IPS-15b (cell line): Measurements from ENCODE around the gene OSGIN1.

ENCODE experiments used
- H3K27me3 ChIP-seq: one replicate; pipeline ENCODE4 v1.6.1; 2013; ENCODE audit warnings: low read length; ENCODE audit not compliant: control insufficient read depth, insufficient read depth
- H3K36me3 ChIP-seq: one replicate; pipeline ENCODE4 v1.6.1; 2013; ENCODE audit warnings: low read length; ENCODE audit not compliant: control insufficient read depth, insufficient read depth
- H3K4me1 ChIP-seq: one replicate; pipeline ENCODE4 v1.6.1; 2013; ENCODE audit warnings: mild to moderate bottlenecking, low read length; ENCODE audit not compliant: control insufficient read depth, insufficient read depth
- H3K4me3 ChIP-seq: one replicate; pipeline ENCODE4 v1.5.1; 2013; ENCODE audit warnings: low read depth, low read length
- H3K9ac ChIP-seq: one replicate; pipeline ENCODE4 v1.6.1; 2013; ENCODE audit warnings: low read depth, mild to moderate bottlenecking, low read length
- H3K9me3 ChIP-seq: one replicate; pipeline ENCODE4 v1.6.1; 2013; ENCODE audit warnings: mild to moderate bottlenecking, low read length; ENCODE audit not compliant: control insufficient read depth, insufficient read depth

The OSGIN1 gene, protein sequence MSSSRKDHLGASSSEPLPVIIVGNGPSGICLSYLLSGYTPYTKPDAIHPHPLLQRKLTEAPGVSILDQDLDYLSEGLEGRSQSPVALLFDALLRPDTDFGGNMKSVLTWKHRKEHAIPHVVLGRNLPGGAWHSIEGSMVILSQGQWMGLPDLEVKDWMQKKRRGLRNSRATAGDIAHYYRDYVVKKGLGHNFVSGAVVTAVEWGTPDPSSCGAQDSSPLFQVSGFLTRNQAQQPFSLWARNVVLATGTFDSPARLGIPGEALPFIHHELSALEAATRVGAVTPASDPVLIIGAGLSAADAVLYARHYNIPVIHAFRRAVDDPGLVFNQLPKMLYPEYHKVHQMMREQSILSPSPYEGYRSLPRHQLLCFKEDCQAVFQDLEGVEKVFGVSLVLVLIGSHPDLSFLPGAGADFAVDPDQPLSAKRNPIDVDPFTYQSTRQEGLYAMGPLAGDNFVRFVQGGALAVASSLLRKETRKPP

DNA sequence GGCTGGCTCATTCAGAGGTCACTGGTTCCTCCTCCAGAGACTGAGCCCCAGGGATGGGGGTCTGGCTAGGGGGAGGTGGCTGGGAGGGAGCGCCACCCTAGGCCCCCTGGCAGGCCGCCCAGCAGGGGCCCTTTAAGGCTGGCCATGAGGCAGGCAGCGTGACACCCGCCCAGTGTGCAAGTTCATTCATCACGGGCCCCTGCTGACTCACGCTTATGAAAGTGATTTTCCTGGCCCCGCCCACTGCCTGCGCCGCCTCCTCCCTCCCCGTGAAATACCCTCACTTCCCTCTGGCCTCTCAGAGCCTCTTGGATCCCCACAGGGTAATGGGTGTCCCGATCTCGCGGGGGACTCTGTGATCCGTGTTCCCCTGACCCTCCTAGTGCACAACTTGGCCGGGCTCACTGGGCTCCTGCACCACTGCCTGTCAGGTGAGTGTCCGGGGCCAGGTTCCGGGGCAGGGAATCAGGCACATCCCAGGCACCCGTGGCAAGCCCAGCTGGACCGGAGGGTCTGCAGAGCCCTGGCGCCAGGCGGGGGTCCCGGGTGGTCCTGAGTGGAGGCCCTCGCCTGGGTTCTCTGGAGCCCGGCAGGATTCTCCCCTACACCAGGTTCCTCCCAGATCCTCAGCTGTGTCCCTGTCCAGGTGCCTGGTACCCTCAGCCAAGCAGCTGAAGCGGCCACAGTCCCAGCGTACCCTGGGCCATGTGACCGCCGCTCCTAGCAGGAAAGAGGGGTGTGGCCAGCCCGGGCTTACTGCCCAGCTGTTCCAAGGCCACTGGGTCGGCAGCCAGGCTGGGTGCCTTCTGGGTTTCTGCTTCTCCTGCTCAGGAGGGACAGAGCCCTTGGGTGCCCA lies at the start of gene OSGIN1:
OSGIN1 (plus strand) TSS at position 301 of the 856 bp plus-strand sequence. CDS start 4,432 bp downstream, outside the sequence.
- H3K27me3 ChIP-seq = no peaks in the 10 kb centered on the region
- peak within 1 kb of the TSS; percentile 53 for H3K4me3 ChIP-seq
- no peaks in the 10 kb centered on the region for H3K9me3 ChIP-seq
- no peak within 1 kb of the TSS for H3K9ac ChIP-seq
- H3K36me3 ChIP-seq = no peaks in the 10 kb centered on the region
- peaks cover 5% of the 10 kb centered on the region for H3K4me1 ChIP-seq

DNA sequence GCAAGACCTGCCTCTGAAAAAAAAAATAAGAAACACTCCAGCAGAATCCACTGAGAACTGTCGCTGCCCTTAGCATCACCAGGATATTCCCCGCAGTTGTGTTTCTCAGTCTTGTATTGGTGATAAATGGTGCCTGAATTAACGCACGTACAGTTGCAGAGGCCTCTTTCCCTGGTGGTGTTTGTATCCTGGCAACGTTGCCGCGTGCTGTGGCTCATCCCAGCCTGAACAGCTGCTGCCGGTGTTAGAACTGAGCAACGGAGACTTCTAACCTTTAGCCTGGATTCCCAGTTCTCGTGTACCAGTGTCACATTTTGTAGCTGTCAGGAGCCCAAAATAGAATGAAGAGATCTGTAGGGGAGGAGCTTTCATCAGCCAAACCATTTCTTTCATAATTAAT lies 49.3 kb upstream of the OSGIN1 start:
- no peaks in the 10 kb centered on the region for H3K36me3 ChIP-seq
- no peaks in the 10 kb centered on the region for H3K9me3 ChIP-seq
- peaks cover 7% of the 10 kb centered on the region for H3K4me1 ChIP-seq
- H3K9ac ChIP-seq = no peak overlapping the region
- H3K27me3 ChIP-seq = peaks cover 5% of the 10 kb centered on the region
- H3K4me3 ChIP-seq = no peak overlapping the region

DNA sequence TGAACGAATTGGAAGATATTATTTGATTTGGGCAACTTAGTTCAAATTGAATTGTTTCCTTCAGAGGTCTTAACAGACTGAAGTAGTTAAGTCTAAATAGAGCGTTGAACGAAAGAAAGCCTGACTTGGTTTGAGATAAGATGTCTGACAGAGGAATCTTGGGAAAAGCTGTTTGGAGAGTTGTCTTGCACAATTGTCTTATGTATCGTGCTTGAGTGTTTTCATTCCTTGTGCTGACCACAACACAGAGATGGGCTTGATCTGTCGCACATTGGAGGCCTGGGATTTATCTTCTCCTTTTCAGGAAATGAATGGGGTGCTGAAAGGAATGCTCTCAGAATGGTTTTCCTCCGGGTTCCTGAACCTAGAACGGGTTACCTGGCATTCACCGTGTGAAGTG lies 46.4 kb upstream of the OSGIN1 start:
- no peaks in the 10 kb centered on the region for H3K9me3 ChIP-seq
- H3K4me1 ChIP-seq = peaks cover 2% of the 10 kb centered on the region
- H3K36me3 ChIP-seq = peaks cover 2% of the 10 kb centered on the region
- H3K4me3 ChIP-seq = no peak overlapping the region
- no peak overlapping the region for H3K9ac ChIP-seq
- H3K27me3 ChIP-seq = no peaks in the 10 kb centered on the region

DNA sequence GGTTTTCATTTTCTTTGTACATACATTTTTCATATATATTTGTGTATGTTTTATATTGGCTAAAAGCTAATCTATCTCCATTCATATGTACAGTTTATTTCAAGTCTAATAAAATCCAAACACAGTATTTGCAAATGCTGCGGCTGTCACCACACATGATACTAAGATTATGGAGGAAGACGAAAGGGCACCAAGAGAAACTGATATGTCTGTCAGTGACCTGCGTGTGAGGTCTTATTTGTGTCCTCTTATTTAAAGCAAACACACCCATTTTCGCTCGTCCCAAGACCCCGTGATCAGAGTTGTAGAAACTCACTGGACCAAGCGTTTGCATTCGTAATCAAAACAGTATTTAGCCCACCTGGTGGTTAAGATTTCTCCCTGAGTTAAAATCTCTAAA lies 45.9 kb upstream of the OSGIN1 start:
- H3K27me3 ChIP-seq = no peaks in the 10 kb centered on the region
- no peak overlapping the region for H3K9ac ChIP-seq
- no peaks in the 10 kb centered on the region for H3K9me3 ChIP-seq
- peaks cover 4% of the 10 kb centered on the region for H3K36me3 ChIP-seq
- H3K4me1 ChIP-seq = peaks cover 2% of the 10 kb centered on the region
- no peak overlapping the region for H3K4me3 ChIP-seq

DNA sequence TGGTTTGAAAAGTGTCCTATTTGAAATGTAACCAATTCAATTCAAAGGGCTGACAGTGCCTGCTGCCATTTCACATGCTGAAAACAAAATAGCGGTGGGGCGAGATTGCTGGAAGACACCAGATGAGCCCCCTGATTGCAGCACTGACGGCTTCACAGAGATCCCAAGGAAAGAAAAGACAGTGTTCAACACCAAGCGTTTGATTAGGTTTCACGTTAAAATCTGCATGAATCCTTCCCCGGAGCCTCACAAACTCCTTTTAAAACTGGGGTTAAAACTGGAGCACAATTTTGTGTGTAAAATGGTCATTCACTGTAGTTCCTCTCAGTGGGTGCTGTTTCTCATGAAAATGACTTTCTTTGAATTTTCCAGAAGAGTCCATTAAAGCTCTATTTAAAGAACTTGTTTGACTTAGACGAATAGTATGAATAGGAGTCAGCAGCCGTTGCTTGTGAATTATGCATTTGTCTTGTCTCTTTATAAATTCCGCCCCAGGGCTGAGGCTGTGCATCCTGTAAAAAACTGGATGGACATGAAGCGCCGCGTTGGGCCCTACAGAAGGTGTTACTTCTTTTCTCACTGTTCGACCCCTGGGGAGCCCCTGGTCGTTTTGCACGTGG lies 45.3 kb upstream of the OSGIN1 start:
- Histone ChIP-seq H3K4me3 (no peak overlapping the region), H3K9me3 (no peaks in the 10 kb centered on the region), H3K27me3 (no peaks in the 10 kb centered on the region), H3K4me1 (peaks cover 2% of the 10 kb centered on the region), H3K9ac (no peak overlapping the region), H3K36me3 (peaks cover 10% of the 10 kb centered on the region)

DNA sequence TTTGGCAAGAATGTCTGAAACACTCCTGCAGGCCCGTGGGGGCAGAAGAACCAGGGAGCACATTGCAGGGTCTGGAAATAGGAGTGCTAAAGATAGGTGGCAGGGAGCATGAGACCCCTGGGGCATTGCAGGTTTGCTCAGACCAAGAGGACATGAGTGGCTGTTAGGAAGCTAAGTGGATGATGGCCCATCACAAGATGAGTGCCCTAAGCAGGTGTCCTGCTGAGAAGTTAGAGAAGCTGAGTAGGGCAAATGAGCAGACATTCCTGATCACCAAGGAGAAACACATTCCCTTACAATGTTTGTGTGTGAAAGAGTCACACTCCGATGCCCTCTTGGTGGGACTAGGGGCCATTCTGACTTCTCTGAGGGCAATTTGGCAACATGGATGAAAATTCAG lies 44.2 kb upstream of the OSGIN1 start:
- no peak overlapping the region for H3K9ac ChIP-seq
- no peaks in the 10 kb centered on the region for H3K9me3 ChIP-seq
- no peak overlapping the region for H3K4me3 ChIP-seq
- H3K27me3 ChIP-seq = no peaks in the 10 kb centered on the region
- peaks cover 10% of the 10 kb centered on the region for H3K36me3 ChIP-seq
- peaks cover 2% of the 10 kb centered on the region for H3K4me1 ChIP-seq

DNA sequence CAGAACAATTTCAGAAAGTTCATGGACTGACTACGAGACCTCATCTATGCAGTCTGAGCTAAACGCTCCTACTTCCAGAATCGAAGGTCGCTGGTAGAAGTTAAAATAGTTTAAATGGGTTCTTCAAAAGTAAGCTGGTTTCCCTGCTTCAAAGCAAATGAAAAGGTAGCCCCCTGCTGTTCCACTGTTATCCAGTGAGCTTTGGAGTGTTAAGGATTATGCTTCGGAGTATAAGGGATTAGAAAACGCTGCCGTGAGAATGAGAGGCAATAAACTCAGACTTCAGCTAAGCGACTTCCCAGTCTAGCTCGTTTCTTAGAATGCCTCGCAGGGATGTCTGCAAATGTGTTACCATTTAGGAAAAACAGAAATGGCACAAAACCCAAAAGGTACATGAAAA lies 41.8 kb upstream of the OSGIN1 start:
- H3K4me3 ChIP-seq = no peak overlapping the region
- peaks cover 2% of the 10 kb centered on the region for H3K4me1 ChIP-seq
- H3K9me3 ChIP-seq = no peaks in the 10 kb centered on the region
- peaks cover 17% of the 10 kb centered on the region for H3K36me3 ChIP-seq
- H3K27me3 ChIP-seq = no peaks in the 10 kb centered on the region
- no peak overlapping the region for H3K9ac ChIP-seq

DNA sequence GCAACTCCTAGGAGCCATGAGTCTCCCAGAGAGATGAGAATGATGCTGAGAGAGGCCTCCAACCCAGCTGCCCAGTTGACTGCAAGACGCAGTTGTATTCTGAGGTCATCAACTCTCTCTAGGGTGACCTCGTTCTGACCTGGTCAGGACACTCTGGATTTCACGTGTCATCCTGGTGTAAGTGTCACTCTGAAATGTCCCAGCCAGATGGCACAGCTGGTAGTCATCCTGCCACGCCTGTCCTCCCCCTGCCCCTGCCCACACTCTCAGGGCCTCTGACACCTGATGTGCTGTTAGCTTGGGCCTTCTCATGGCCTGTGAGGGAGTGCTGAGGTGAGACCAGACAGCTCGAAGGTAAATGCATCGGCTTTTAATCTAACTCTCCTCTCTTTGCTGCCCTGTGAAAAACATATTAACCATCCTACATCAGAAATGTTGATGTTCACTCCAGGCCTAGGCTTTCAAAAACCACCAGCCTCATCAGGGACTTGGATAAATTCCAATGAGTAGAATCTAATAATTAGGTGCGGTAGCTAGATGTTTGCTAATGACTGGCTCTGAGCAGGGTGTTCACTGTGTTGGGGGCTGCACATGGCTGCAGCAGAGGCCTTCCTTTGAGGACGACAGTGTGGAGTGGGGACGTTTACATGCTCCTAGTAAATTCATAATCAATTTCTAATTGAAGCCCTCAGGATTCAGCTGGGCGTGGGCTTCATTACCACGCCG lies 40.4 kb upstream of the OSGIN1 start:
- Histone ChIP-seq H3K36me3 (peaks cover 17% of the 10 kb centered on the region), H3K27me3 (no peaks in the 10 kb centered on the region), H3K9me3 (no peaks in the 10 kb centered on the region), H3K9ac (no peak overlapping the region), H3K4me3 (no peak overlapping the region), H3K4me1 (peaks cover 1% of the 10 kb centered on the region)

DNA sequence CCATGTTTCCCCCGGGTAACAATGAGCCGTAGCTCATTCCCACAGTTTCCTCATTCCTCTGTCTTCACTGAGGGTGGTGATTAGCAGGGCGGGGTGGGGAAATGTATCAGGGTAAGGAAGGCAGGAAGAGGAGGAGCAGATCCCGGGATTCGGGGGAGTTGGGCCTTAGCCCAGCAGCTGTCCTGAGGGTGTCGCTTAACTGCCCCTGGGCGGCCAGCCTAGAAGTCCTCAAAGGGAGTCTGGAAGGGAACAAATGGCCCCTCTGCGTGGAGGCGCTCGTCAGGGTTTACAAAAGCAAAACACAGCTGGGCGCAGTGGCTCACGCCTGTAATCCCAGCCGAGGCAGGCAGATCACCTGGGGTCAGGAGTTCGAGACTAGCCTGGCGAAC lies 39.8 kb upstream of the OSGIN1 start:
- Histone ChIP-seq H3K27me3 (no peaks in the 10 kb centered on the region), H3K4me3 (no peak overlapping the region), H3K4me1 (no peaks in the 10 kb centered on the region), H3K9me3 (no peaks in the 10 kb centered on the region), H3K9ac (no peak overlapping the region), H3K36me3 (peaks cover 20% of the 10 kb centered on the region)

DNA sequence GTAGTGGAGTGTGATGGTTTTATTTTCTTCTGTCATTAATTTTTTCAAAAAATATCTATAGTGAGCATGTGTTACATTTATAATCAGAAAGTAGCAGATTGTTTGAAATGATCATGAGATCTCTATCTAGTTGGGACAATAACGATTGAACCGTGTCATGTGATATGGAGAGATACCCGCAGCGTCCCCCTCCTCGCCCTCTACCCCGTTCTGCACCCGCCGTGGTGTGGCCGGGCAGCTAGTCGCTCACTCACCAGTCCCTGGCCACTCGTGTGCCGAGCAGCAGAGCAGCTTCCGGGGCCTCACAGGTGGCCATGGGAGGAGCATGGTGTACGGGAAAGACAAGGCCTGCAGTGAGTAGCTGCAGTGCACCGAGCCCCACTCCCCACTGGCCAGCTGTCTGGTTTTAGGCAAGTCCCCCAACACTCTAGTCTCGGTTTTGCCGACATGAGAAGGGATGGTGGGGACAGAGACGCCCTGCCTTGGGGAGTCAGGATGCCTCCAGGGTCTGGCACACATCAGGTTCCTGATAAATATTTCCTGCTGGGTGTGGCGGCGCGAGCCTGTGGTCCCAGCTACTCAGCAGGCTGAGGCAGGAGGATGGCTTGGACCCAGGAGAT lies 38.8 kb upstream of the OSGIN1 start:
- Histone ChIP-seq H3K4me3 (no peak overlapping the region), H3K36me3 (peaks cover 30% of the 10 kb centered on the region), H3K9ac (no peak overlapping the region), H3K27me3 (no peaks in the 10 kb centered on the region), H3K4me1 (no peaks in the 10 kb centered on the region), H3K9me3 (no peaks in the 10 kb centered on the region)

DNA sequence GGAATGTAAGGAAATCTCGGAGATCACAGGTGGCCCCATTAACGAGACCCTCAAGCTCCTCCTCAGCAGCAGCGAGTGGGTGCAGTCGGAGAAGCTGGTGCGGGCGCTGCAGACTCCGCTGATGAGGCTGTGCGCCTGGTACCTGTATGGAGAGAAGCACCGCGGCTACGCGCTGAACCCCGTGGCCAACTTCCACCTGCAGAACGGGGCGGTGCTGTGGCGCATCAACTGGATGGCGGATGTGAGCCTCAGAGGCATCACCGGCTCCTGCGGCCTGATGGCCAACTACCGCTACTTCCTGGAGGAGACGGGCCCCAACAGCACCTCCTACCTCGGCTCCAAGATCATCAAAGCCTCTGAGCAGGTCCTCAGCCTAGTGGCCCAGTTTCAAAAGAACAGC lies 38.0 kb upstream of the OSGIN1 start:
- Histone ChIP-seq H3K36me3 (peaks cover 34% of the 10 kb centered on the region), H3K4me3 (no peak overlapping the region)

More for the DNA sequence above, 38.0 kb upstream of the OSGIN1 start:
- no peaks in the 10 kb centered on the region for H3K4me1 ChIP-seq
- no peaks in the 10 kb centered on the region for H3K27me3 ChIP-seq
- H3K9ac ChIP-seq = no peak overlapping the region
- no peaks in the 10 kb centered on the region for H3K9me3 ChIP-seq
